ENCODE results near the gene FGFBP1. TPM values are rescaled to one million over a fixed set of nuclear protein-coding genes. Genes with fewer than 3 reads are reported as not detected.

Gene FGFBP1
- total RNA-seq, 4 donors from 2014 or later: 2.5 TPM; not detected in 3

DNA sequence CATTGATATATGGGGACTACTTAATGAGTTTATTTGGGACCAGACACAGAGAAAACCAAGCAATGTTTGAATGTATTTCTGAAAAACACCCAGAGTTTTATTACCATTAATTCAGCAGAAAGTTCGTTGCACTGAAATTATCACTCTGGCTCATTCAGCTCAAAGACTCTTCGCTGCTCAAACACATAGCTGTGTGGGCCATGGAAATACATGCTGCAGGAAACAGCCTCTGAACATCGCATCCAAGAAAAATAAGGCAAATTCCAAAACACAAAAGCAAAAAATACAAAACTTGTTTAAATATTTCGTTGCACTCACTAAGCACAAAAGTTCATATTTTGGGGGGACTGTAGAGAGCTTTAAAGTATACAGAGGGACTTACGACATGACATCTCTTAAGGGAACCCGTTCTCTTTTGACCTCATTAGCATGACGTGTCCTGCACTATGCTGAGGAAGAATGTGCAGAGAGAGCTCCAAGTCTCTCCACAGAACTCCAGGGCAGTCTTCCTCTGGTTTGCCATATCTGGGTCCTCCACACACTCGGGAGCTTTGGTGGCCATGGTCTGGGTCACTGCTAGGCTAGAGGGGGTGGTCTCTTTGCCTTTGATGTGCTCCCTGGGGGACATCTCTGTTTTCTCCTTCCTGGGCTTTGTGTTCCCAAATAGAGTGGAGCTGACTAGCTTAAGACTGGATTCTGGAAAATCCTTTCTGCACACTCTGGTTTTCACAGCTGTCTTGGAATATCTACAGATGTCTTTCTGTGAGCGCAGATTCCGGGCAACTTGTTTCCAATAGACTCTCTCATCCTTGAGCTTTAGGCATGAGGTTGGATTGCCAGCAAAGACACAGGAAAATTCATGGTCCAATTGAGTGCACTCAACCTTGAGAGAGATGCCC lies 2.8 kb downstream of the FGFBP1 start:
- Histone ChIP-seq H3K4me3 (no peak overlapping the region), H3K4me1 (no peaks in the 10 kb centered on the region), H3K9me3 (no peaks in the 10 kb centered on the region), H3K27me3 (no peaks in the 10 kb centered on the region), H3K27ac (no peak overlapping the region), H3K36me3 (no peaks in the 10 kb centered on the region)
- WGBS, 2 donors: 58 to 61% methylated on average over 10 of the region's 10 CpGs
- TF ChIP-seq, protein P1, sequence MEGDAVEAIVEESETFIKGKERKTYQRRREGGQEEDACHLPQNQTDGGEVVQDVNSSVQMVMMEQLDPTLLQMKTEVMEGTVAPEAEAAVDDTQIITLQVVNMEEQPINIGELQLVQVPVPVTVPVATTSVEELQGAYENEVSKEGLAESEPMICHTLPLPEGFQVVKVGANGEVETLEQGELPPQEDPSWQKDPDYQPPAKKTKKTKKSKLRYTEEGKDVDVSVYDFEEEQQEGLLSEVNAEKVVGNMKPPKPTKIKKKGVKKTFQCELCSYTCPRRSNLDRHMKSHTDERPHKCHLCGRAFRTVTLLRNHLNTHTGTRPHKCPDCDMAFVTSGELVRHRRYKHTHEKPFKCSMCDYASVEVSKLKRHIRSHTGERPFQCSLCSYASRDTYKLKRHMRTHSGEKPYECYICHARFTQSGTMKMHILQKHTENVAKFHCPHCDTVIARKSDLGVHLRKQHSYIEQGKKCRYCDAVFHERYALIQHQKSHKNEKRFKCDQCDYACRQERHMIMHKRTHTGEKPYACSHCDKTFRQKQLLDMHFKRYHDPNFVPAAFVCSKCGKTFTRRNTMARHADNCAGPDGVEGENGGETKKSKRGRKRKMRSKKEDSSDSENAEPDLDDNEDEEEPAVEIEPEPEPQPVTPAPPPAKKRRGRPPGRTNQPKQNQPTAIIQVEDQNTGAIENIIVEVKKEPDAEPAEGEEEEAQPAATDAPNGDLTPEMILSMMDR (IDR thresholded peaks at IDR 0.05): no peak
- no peak for TF ChIP-seq EP300 (IDR thresholded peaks at IDR 0.05)
- no peak for TF ChIP-seq POLR2A (IDR thresholded peaks at IDR 0.05)
- no peak for DNase-seq (ENCODE audit: low spot score in 2 of 2)

DNA sequence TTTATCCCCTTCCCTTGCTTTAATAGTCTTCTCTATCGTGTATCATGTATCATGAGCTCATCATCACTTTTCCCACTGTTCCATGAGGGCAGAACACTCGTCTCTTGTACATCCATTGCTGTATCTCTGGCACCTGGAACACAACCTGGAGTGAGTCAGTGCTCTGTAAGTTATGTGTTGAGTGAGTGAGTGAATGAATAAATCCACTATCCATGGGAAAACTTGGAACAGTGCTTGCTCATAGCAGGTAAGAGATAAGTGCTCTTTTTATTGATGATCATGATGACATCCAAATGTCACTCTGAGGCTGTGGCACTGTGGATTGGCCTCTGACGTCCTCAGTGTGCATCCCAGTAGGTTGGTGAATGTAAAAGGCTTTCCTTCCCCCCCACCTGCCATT lies 4.3 kb downstream of the FGFBP1 start:
- H3K4me1 ChIP-seq: no peaks in the 10 kb centered on the region
- H3K4me3 ChIP-seq: no peak overlapping the region
- no peaks in the 10 kb centered on the region for H3K36me3 ChIP-seq
- H3K27me3 ChIP-seq: no peaks in the 10 kb centered on the region
- no peak for DNase-seq (ENCODE audit: low spot score in 2 of 2)
- H3K9me3 ChIP-seq: no peaks in the 10 kb centered on the region
- H3K27ac ChIP-seq: no peak overlapping the region
- TF ChIP-seq, protein P1 (IDR thresholded peaks at IDR 0.05): no peak
- no peak for TF ChIP-seq EP300 (IDR thresholded peaks at IDR 0.05)
- TF ChIP-seq POLR2A (IDR thresholded peaks at IDR 0.05): no peak
- WGBS, 2 donors: 79 to 80% methylated on average over 3 of the region's 3 CpGs

DNA sequence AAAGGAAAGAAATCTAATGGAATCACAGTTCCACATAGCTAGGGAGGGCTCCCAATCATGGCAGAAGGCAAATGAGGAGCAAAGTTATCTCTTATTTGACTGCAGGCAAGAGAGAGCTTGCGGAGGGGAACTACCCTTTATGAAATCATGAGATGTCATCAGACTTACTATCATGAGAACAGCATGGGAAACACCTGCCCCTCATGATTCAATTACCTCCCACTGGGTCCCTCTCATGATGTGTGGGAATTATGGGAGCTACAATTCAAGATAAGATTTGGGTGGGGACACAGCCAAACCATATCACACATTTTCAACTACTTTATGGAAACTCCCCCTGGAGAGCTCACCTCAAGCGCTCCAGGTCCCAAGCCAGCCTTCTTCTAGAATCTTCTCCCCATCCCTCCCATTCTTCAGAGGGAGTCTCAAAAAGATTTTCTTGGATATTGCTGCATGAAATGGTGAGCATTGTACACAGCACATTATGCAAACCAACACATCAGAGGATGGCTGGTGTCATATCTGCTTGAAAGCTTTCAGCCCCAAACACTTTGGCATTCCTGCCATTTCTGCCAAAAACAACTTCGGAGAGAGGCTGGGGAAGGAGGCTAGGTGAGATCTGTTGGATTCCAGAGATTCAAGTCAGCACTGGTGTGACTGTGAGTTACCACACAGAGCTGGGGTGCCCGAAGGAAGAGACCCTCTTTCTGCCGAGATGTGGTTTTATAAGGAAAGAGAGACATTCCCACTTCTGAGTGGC lies 6.9 kb downstream of the FGFBP1 start:
- Histone ChIP-seq H3K27ac (no peak overlapping the region), H3K4me1 (no peaks in the 10 kb centered on the region), H3K9me3 (no peaks in the 10 kb centered on the region), H3K4me3 (no peak overlapping the region), H3K36me3 (no peaks in the 10 kb centered on the region), H3K27me3 (no peaks in the 10 kb centered on the region)
- no peak for DNase-seq (ENCODE audit: low spot score in 2 of 2)
- TF ChIP-seq, protein P1 (IDR thresholded peaks at IDR 0.05): no peak
- no peak for TF ChIP-seq POLR2A (IDR thresholded peaks at IDR 0.05)
- TF ChIP-seq EP300 (IDR thresholded peaks at IDR 0.05): no peak
- WGBS, 2 donors: 89 to 92% methylated on average over 5 of the region's 5 CpGs

DNA sequence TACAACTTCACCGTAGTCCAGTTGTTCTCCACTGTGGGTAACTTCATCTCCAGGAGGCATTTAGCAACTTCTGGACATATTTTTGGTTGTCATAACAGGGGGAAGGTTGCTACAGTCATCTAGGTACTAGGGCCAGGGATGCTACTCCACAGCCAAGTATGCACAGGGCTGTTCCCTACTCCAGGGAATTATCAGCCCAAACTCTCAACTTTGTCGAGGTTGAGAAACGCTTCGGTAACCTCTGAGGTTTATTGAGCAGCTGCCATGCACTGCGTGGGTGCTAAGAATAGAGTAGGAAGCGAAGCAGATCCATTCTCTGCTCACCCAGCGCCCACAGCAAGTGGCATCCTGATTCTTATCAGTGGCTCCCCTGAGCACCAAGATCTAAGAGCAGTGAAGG lies 8.2 kb downstream of the FGFBP1 start:
- Histone ChIP-seq H3K36me3 (no peaks in the 10 kb centered on the region), H3K9me3 (no peaks in the 10 kb centered on the region), H3K27me3 (no peaks in the 10 kb centered on the region), H3K4me1 (no peaks in the 10 kb centered on the region), H3K4me3 (no peak overlapping the region), H3K27ac (no peak overlapping the region)
- DNase-seq (ENCODE audit: low spot score in 2 of 2): no peak
- 74 to 90% methylated on average over 7 of the region's 7 CpGs for WGBS, 2 donors
- TF ChIP-seq, protein P1 (IDR thresholded peaks at IDR 0.05): no peak

DNA sequence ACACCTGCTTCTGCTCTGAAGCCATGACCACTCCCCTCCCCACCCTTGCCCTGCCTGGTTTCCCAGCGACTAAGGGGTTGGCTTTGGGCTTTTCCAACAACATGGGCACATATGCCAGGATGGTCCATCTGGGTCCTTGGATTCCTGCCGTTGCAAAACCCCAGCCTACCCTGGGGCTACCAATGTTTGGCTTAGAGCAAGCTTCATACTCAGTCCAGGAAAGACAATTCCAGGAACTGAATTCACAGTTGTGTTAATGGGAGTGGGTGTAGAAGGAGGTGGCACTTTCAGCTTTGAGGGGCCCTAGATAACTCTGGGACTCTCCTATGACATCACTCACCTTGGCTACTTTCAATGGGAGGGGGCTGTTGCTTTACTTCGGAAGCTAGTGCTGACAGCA lies 9.0 kb downstream of the FGFBP1 start:
- no peaks in the 10 kb centered on the region for H3K36me3 ChIP-seq
- H3K4me1 ChIP-seq: no peaks in the 10 kb centered on the region
- H3K9me3 ChIP-seq: no peaks in the 10 kb centered on the region
- TF ChIP-seq EP300 (IDR thresholded peaks at IDR 0.05) (no peak), POLR2A (IDR thresholded peaks at IDR 0.05) (no peak)
- TF ChIP-seq, protein P1 (IDR thresholded peaks at IDR 0.05): no peak
- no peaks in the 10 kb centered on the region for H3K27me3 ChIP-seq
- H3K27ac ChIP-seq: no peak overlapping the region
- WGBS, 2 donors: 72 to 76% methylated on average over 3 of the region's 3 CpGs
- DNase-seq (ENCODE audit: low spot score in 2 of 2): no peak
- no peak overlapping the region for H3K4me3 ChIP-seq

All from tibial nerve (tissue), 4 donors.